DMS53 treated with DMSO at 0.1 percent for 48 hours (cell line): ENCODE data around the gene STARD9.

ENCODE experiments used
- DNase-seq: peaks from one replicate; lab custom pipeline; 2025; ENCODE audit not compliant: unreplicated experiment; lab: John Stamatoyannopoulos, UW

Gene STARD9

DNA sequence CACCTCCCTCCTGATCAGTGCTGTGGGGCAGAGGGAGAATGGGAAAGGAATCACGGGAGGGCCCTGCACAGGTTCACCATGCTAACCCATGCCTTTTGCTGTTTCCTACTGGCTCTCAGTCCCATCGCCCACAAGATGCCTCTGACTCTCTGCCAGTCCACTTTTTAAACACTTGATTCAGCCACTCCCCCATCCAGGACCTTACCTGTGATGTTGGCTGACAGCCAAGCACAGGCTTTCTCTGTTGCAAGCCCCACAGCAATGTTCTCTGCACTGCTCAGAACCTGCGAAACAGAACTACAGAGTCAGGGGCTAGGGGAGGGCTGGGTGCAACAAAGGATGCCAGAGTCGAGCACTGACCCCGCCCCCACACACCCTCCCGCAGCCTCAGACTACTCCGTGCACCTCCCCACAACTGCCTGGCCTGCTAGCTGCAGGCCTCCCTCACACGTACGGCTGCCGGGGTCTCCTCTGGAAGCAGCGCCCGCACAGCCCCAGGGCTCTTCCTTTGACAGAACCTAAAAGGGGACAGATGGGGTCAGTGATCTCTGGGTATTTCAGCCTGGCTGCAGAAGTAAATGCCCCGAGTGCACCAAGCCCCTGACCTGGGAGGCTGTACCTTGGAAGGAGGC is 152.5 kb downstream of the STARD9 start:
- DNase-seq: no peak

- DNase-seq: no peak
Observed at GRCh38 chr15:42728560-42728959, 153.2 kb downstream of the STARD9 start.

- DNase-seq: no peak
Observed at GRCh38 chr15:42728972-42729371, 153.6 kb downstream of the STARD9 start.

DNA sequence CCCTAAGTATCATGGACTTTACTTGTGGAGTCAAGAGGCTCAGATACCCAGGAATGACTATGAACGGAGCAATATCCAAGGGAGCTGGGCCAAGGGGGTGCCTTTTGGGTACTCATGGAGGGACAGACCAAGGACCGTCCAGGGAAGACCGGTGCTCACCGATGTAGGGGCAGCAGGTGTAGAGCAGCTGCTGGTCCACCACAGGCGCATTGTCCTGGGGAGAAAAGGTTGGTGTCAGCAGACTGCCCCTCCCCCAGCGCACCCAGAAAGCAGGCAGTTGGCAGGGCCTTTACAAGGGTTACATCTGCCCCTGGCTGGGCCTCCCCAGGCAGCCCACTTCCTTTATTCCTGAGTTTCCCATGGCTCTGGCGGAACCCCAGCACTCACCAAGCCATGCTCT is 154.0 kb downstream of the STARD9 start:
- DNase-seq: no peak

DNA sequence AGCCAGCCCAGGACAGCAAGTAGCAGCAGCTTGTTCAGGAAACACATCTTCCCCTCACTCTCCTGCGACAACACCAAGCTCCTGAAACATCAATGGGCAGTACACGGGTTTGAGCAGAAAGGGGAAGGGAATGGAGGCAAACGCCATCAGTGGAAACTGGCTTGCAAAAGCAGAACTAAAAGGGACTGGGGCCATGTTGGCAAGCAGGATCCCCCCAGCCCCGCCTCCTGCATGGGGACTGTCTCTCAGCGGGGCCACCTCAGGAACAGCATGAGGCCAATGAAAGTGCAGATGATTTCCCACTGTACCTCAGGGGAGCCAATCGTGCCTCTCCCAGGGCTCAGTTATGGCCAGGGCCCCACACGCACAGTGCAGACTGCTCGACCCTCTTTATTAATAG is 154.7 kb downstream of the STARD9 start:
- no peak for DNase-seq

GRCh38 chr15:42730536-42730935 is 155.1 kb downstream of the STARD9 start:
- DNase-seq: no peak

- no peak for DNase-seq
Observed at GRCh38 chr15:42731461-42731860, 156.1 kb downstream of the STARD9 start.

GRCh38 chr15:42732095-42732827 is 156.9 kb downstream of the STARD9 start:
- no peak for DNase-seq

GRCh38 chr15:42733027-42733426 is 157.6 kb downstream of the STARD9 start:
- no peak for DNase-seq

- no peak for DNase-seq
Observed at GRCh38 chr15:42734076-42734672, 158.8 kb downstream of the STARD9 start.

GRCh38 chr15:42735382-42736165 is 160.2 kb downstream of the STARD9 start:
- no peak for DNase-seq

GRCh38 chr15:42736178-42736792 is 160.9 kb downstream of the STARD9 start:
- DNase-seq: no peak

GRCh38 chr15:42736793-42737528 is 161.6 kb downstream of the STARD9 start, which contains the start of gene CDAN1:
Gene CDAN1, minus strand, starts transcription at chr15:42737128. Its CDS starts 26 bp downstream, at chr15:42737102.
- peak; percentile 36 for DNase-seq

DNA sequence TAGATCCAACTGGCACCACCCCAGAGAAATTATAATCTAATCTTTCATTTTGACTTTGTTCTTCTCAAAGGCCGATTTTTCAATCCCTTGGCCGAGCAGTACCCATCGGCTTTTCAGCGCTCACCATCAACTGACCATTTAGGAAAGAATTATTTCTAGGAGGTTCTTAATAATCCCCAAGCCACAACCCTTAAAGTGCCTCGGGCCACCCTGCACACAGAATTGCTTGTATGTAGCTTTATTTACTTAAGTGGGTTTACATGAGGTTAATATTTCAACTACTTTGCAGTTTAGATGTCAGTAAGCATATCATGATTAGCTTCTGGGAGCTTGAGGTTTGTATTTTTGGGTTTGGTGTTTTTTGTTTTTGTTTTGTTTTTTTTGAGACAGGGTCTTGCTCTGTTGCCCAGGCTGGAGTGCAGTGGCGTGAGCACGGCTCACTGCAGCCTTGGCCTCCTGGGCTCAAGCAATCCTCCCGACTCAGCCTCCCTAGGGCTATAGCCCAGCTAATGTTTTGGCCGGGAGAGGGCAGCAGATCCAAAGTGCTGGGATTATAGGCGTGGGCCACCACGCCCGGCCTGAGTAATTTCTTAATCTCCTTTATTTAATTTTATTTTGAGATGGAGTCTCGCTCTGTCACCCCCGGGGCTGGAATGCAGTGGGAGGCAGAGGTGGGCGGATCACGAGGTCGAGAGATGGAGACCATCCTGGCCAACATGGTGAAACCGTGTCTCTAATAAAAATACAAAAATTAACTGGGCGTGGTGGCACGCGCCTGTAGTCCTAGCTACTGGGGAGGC is 162.3 kb downstream of the STARD9 start:
- no peak for DNase-seq

DNA sequence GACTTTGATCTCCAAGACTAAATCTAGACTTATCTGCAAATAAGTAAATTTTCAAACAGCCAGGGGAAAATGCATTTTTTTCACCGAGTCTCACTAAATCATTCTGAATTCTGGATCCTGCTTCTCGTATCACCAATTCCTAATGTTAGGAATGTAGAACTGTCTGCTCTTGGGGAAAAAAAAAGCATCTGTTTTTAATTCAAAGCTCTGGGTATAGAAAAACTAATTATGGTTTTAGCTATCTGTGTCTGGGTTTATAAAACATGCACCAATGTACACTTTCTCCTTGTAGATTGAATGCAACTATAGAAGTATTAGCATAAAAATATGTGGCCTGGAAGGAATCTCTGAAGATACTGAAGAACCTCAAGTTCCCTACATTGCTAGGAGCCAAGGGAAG is 166.3 kb downstream of the STARD9 start:
- DNase-seq: no peak

DNA sequence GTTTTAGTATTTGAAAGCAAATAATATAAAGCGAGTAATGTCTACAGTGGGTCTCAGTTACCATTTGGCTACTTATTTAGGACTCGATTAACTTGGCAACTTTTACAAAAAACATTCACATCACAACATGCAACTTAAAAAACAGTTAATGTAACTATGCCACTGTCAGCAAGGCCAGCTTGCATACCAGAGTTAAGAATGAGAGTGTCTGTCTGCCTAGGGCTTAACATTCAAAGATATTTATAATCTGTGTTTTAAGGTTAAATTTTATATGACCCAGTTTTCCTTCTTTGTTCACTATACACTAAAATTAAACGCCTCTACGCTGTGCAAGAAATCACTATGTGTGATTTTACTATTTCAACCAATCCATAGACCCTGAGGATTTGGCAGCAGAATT is 166.7 kb downstream of the STARD9 start:
- no peak for DNase-seq

DNA sequence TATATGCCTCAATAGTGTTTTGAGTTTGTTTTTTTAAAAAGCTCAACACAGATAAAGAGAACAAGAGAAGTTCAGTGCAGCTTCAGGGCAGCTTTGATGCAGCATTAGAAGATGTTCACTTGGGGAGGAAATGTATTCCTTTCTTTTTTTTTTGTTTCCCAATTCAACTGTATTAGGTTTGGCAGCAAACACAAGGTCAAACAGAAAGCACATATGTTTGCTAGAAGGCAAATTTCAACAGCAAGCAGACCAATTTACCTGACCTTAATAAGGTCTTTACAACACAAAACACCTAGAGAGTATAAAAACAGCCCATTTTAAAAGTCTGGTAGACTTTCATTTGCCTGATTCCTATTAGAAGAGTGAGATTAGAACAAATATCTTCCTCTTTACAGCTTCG is 168.8 kb downstream of the STARD9 start:
- no peak for DNase-seq

- DNase-seq: no peak
Observed at GRCh38 chr15:42749266-42749665, 173.9 kb downstream of the STARD9 start.

DNA sequence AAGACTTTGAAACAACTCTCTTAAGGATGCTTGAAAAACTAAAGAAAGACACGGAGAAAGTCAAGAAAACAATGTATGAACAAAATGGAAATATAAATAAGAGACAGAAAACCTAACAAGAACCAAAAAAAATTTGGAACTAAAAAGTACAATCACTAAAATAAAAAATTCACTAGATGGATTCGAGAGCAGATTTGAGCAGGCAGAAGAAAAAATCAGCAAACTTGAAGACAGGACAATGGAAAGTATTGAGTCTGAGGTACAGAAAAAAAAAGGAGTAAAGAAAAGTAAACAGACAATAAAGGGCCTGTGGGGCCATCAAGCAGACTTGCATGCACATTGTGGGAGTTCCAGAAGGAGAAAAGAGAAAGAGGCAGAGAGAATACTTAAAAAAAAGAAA is 174.9 kb downstream of the STARD9 start:
- no peak for DNase-seq

GRCh38 chr15:42759093-42759492 is 183.7 kb downstream of the STARD9 start:
- DNase-seq: no peak
